Measurements from ENCODE around the gene NDFIP1.

The NDFIP1 gene

GRCh38 chr5:142192286-142193113 lies 83.9 kb downstream of the NDFIP1 start:
- no peak for DNase-seq

GRCh38 chr5:142193114-142193428 lies 84.5 kb downstream of the NDFIP1 start:
- DNase-seq, result no peak

- DNase-seq, result no peak
These were observed 88.5 kb downstream of the NDFIP1 start for GRCh38 chr5:142197098-142197497.

DNA sequence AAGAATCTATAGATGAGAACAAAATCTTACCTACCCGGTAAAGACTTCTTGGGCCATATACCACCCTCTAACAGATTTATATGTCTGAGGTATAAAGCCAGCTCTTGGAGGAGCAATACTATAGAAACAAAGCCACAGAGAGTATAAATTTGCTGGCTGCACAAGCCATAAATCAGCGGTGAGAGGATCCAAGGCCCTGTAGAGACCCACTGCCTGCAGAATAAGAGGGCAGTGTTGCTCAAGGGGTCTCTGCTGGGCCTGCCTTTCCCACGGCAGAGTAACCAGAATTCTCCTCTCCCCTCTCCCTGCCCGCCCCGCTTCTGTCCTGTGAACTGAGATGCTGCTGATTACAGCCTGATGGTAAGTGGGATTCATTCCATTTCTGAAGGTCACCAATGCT lies 89.2 kb downstream of the NDFIP1 start:
- DNase-seq, result no peak

DNA sequence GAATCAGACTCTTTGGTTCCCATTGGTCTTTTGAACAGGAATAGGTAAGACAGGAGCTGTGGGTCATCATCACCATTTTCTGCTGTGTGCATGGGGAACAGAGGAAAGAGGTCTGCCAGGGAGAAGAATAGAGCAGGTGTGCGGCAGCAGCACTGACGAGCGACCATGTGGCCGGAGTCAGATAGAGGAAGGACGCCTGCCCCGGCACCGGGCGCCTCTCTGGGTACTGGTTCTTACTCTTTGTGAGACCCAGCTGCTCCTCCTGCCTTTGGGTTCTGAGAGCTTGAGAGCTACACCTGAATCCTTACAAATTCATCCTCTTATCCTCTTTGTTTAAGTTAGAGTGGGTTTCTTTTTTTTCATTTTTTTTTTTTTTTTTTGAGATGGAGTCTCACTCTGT lies 90.8 kb downstream of the NDFIP1 start:
- no peak for DNase-seq

- no peak for DNase-seq
These were observed 91.8 kb downstream of the NDFIP1 start for GRCh38 chr5:142200387-142200786.

DNA sequence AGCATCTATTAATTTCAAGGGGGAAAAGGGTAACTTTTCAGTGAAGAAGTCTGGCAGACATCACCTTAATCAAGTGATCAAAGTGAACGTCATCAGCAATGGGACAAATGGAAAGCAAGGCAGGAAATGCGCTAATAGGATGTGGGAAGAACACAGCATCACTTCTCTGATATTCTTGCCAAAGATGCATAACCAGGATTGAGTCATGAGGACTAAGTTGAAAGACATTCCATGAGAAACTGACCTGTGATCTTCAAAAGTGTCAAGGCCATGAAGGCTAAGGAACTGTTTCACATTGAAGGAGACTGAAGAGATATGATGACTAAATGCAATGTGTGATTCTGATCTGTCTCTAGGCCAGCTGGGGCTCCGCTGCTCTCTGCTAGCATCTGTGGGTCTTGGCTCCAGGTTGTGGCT lies 92.9 kb downstream of the NDFIP1 start:
- DNase-seq, result no peak

DNA sequence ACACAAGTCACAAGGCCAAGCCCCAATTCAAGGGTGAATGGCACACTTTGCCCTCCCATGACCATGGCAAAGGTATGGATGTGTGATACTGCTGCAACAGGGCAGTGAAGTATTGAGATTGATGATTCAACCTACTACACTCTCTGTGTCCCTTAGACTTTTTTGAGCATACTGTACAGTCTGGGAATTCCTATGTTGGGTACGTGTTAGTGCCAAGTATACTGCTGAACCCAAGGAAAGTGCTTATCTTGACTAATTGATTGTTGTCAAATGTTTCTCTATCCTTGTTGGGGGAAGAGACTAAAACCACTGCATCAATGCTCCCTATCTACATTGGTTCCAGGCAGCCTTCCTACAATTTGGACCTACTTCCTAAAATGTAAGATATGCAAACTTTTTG lies 93.7 kb downstream of the NDFIP1 start:
- DNase-seq, result no peak

Data from NCI-H1694 treated with DMSO at 0.1 percent for 48 hours (cell line).